ENCODE data around the gene RPL27.

RPL27 gene

GRCh38 chr17:43025766-43026537 lies 27.7 kb downstream of the RPL27 start:
- H3K27me3 ChIP-seq (ENCODE audit: insufficient read depth, poor library complexity, severe bottlenecking): no peaks in the 10 kb centered on the region
- TF ChIP-seq GABPA (IDR thresholded peaks at IDR 0.05; ENCODE audit: low read depth) (no peak), CTCF (IDR thresholded peaks at IDR 0.05; ENCODE audit: insufficient read depth, low read length) (no peak), SPI1 (IDR thresholded peaks at IDR 0.05; ENCODE audit: borderline replicate concordance, low read depth) (no peak), POLR2AphosphoS5 (IDR thresholded peaks at IDR 0.05; ENCODE audit: low read depth) (no peak)
- no peak overlapping the region for H3K27ac ChIP-seq (replicated peaks)
- no peak overlapping the region for H3K4me3 ChIP-seq (replicated peaks; ENCODE audit: insufficient read depth, low read length)
- DNase-seq (ENCODE audit: low read depth in 1 of 2, low spot score in 1 of 2): no peak

- no peaks in the 10 kb centered on the region for H3K27me3 ChIP-seq (ENCODE audit: insufficient read depth, poor library complexity, severe bottlenecking)
- H3K27ac ChIP-seq (replicated peaks): no peak overlapping the region
- no peak for TF ChIP-seq SPI1 (IDR thresholded peaks at IDR 0.05; ENCODE audit: borderline replicate concordance, low read depth)
- no peak for TF ChIP-seq GABPA (IDR thresholded peaks at IDR 0.05; ENCODE audit: low read depth)
- no peak for TF ChIP-seq REST (IDR thresholded peaks at IDR 0.05; ENCODE audit: insufficient replicate concordance, low read depth)
- no peak for TF ChIP-seq CTCF (IDR thresholded peaks at IDR 0.05; ENCODE audit: insufficient read depth, low read length)
- no peak for TF ChIP-seq POLR2AphosphoS5 (IDR thresholded peaks at IDR 0.05; ENCODE audit: low read depth)
- H3K4me3 ChIP-seq (replicated peaks; ENCODE audit: insufficient read depth, low read length): no peak overlapping the region
- no peak for DNase-seq (ENCODE audit: low read depth in 1 of 2, low spot score in 1 of 2)
These were observed 28.4 kb downstream of the RPL27 start for GRCh38 chr17:43026595-43026994.

- no peak for DNase-seq (ENCODE audit: low read depth in 1 of 2, low spot score in 1 of 2)
- no peak overlapping the region for H3K27ac ChIP-seq (replicated peaks)
These were observed 29.1 kb downstream of the RPL27 start for GRCh38 chr17:43027091-43028032.

GRCh38 chr17:43028221-43028861 lies 30.1 kb downstream of the RPL27 start:
- Histone ChIP-seq H3K27me3 (ENCODE audit: insufficient read depth, poor library complexity, severe bottlenecking) (no peaks in the 10 kb centered on the region), H3K4me3 (replicated peaks; ENCODE audit: insufficient read depth, low read length) (no peak overlapping the region), H3K27ac (replicated peaks) (no peak overlapping the region)
- TF ChIP-seq SPI1 (IDR thresholded peaks at IDR 0.05; ENCODE audit: borderline replicate concordance, low read depth) (no peak), POLR2AphosphoS5 (IDR thresholded peaks at IDR 0.05; ENCODE audit: low read depth) (no peak), CTCF (IDR thresholded peaks at IDR 0.05; ENCODE audit: insufficient read depth, low read length) (no peak), REST (IDR thresholded peaks at IDR 0.05; ENCODE audit: insufficient replicate concordance, low read depth) (no peak), GABPA (IDR thresholded peaks at IDR 0.05; ENCODE audit: low read depth) (no peak)
- DNase-seq (ENCODE audit: low read depth in 1 of 2, low spot score in 1 of 2): no peak

More at GRCh38 chr17:43027091-43028032, 29.1 kb downstream of the RPL27 start:
- H3K4me3 ChIP-seq (replicated peaks; ENCODE audit: insufficient read depth, low read length): no peak overlapping the region
- no peak for TF ChIP-seq SPI1 (IDR thresholded peaks at IDR 0.05; ENCODE audit: borderline replicate concordance, low read depth)
- no peaks in the 10 kb centered on the region for H3K27me3 ChIP-seq (ENCODE audit: insufficient read depth, poor library complexity, severe bottlenecking)
